ENCODE results near the gene RHEBL1. TPM values are rescaled to one million over a fixed set of nuclear protein-coding genes. Genes with fewer than 3 reads are reported as not detected.

RHEBL1 gene
- total RNA-seq, 2 experiments from 2014 or later = 8.0 to 9.7 TPM

DNA sequence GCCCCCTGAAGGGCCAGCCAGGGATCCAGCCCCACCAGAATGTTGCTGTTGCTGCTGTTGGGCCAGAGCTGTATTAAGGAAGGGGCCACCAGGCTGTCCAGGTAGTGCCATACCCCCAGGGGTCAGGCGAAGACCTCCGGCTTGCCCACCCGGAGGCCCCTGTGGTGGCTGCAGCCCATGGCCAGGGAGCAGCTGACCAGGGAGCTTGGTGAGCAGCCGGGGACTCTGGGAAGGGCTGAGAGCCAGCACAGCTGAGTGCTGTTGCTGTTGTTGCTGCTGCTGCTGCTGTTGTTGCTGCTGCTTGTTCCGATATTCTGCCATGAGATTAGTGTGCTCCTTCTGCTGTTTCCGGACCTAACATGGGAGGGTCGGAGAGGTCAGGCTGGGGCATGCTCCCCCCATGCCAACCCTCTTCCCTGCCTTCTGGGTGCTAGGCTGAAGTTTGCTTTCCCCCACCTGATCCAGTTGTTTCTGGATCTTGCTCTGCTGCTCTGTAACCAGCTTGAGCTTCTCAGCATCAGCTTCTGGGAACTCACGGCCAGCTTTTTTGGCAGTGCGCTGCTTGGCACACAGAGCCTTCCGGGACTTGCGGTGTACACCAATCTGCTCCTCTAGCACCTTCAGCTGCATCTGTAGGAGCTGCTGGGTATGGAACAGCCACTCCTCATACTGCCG, 36.0 kb downstream of the RHEBL1 start:
- no peak for ATAC-seq (ENCODE audit: low read depth)
- no peaks in the 10 kb centered on the region for H3K27me3 Mint-ChIP-seq
- no peaks in the 10 kb centered on the region for H3K4me1 Mint-ChIP-seq
- H3K4me3 Mint-ChIP-seq = no peak overlapping the region
- H3K36me3 Mint-ChIP-seq = peaks cover 9% of the 10 kb centered on the region
- DNase-seq = no peak
- POLR2A ChIA-PET = interaction anchor here (0.8 kb wide), 1 partner anchor 11 kb away, joined by 4 read pairs; no protein-coding TSS in a partner anchor
- H3K9me3 Mint-ChIP-seq = no peaks in the 10 kb centered on the region
- no peak overlapping the region for H3K27ac Mint-ChIP-seq

GRCh38 chr12:49032679-49033447, 36.9 kb downstream of the RHEBL1 start:
- Mint-ChIP-seq H3K36me3 (peaks cover 8% of the 10 kb centered on the region), H3K9me3 (no peaks in the 10 kb centered on the region), H3K27ac (no peak overlapping the region), H3K4me1 (no peaks in the 10 kb centered on the region), H3K4me3 (no peak overlapping the region), H3K27me3 (no peaks in the 10 kb centered on the region)
- ATAC-seq (ENCODE audit: low read depth) (no peak), DNase-seq (peak; percentile 28)
- POLR2A ChIA-PET = interaction anchor here (0.8 kb wide), 1 partner anchor 12 kb away, joined by 4 read pairs; no protein-coding TSS in a partner anchor

GRCh38 chr12:49032276-49032675, 37.5 kb downstream of the RHEBL1 start:
- Mint-ChIP-seq H3K27ac (no peak overlapping the region), H3K4me1 (no peaks in the 10 kb centered on the region), H3K4me3 (no peak overlapping the region), H3K9me3 (no peaks in the 10 kb centered on the region), H3K27me3 (no peaks in the 10 kb centered on the region), H3K36me3 (peaks cover 9% of the 10 kb centered on the region)
- ATAC-seq (ENCODE audit: low read depth) = peak; percentile 7
- no peak for DNase-seq
- POLR2A ChIA-PET = interaction anchor here (1.2 kb wide), 1 partner anchor 13 kb away, joined by 4 read pairs; no protein-coding TSS in a partner anchor

DNA sequence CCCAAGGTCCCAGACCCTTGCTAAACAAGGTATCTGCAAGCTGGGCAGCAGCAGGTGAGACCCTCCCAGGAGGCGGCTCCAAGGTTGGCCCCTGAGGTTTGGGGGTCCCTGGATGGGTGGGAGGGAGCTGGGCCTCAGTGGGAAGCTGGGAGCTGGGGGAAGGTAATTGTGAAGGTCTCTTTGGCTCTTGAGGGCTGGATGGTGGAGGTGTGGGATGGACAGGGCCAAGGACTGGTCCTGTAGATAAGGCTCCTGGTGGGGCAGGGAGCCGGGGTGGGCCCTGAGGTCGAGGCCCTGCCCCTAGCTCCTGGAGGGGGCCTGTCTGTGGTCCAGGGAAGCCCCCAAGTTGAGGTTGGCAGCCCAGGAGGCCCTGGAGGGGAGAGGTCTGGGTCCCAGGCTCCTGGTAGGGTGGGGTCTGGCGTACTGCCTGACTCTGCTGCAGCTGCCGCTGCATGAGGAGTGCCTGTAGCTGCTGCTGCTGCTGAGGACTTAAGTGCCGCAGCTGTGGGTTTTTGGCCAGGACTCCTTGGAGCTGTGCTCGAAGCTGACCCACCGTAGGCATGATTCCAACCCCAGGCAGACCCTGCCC, 38.1 kb downstream of the RHEBL1 start:
- Mint-ChIP-seq H3K4me3 (no peak overlapping the region), H3K27me3 (no peaks in the 10 kb centered on the region), H3K27ac (no peak overlapping the region), H3K36me3 (peaks cover 8% of the 10 kb centered on the region), H3K4me1 (no peaks in the 10 kb centered on the region), H3K9me3 (no peaks in the 10 kb centered on the region)
- POLR2A ChIA-PET = interaction anchor here (1.2 to 1.3 kb wide), 2 partner anchors 12 kb away, joined by 3 to 4 read pairs; no protein-coding TSS in a partner anchor
- no peak for ATAC-seq (ENCODE audit: low read depth)
- DNase-seq = no peak

DNA sequence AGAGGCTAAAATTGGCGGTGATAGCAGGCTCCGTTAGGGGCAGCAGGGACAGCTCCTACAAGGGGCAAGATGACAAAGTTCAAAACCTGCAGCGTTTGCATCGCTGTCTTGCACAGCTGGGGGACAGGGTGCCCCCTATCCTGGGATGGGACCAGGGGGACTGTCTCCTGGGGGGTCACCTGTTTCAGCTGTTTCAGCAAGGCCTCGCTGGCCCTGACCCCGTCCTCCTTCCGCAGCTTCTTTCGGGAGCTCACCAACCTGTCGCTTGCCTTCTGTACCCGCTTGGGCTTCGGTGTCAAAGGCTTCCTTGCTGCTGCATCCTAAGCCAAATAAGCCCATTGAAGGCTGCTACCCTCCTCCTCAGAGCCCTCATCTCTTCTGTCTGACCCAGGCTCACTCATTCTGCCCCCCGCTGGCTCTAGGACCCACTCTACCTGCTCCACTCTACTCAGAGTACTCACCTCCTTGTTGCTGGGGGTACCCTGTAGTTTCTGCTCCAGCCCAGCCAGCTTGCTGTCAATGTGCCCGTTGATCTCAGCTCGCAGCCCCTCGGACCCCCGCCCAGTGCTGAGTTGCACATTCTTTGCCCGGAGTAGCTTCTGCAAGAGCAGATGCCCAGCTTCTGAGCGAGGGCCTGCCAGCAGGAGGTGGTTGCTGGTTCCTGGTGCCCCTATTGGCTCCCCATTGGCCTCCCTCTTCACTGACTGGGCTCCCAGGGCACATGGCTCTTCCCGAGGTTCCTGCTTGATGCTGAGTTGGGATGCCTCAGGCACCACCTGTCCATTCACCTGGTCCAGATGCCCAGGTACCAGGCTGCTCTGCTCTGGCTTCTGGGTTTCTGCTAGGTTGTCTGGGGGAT, 38.8 kb downstream of the RHEBL1 start:
- no peak for DNase-seq
- H3K27me3 Mint-ChIP-seq = no peaks in the 10 kb centered on the region
- POLR2A ChIA-PET = interaction anchor here (0.8 to 1.3 kb wide), 3 partner anchors 10 to 12 kb away, joined by 3 to 4 read pairs (median 4); no protein-coding TSS in a partner anchor
- H3K4me1 Mint-ChIP-seq = no peaks in the 10 kb centered on the region
- ATAC-seq (ENCODE audit: low read depth) = no peak
- no peak overlapping the region for H3K4me3 Mint-ChIP-seq
- no peaks in the 10 kb centered on the region for H3K9me3 Mint-ChIP-seq
- H3K36me3 Mint-ChIP-seq = peaks cover 11% of the 10 kb centered on the region
- no peak overlapping the region for H3K27ac Mint-ChIP-seq

GRCh38 chr12:49030119-49030518, 39.7 kb downstream of the RHEBL1 start:
- H3K4me3 Mint-ChIP-seq = no peak overlapping the region
- DNase-seq (no peak), ATAC-seq (ENCODE audit: low read depth) (no peak)
- H3K27ac Mint-ChIP-seq = no peak overlapping the region
- POLR2A ChIA-PET = interaction anchor here (0.8 to 1.3 kb wide), 2 partner anchors 9 to 26 kb away, joined by 3 to 4 read pairs; no protein-coding TSS in a partner anchor
- peaks cover 11% of the 10 kb centered on the region for H3K36me3 Mint-ChIP-seq
- H3K9me3 Mint-ChIP-seq = no peaks in the 10 kb centered on the region
- no peaks in the 10 kb centered on the region for H3K4me1 Mint-ChIP-seq
- H3K27me3 Mint-ChIP-seq = no peaks in the 10 kb centered on the region

DNA sequence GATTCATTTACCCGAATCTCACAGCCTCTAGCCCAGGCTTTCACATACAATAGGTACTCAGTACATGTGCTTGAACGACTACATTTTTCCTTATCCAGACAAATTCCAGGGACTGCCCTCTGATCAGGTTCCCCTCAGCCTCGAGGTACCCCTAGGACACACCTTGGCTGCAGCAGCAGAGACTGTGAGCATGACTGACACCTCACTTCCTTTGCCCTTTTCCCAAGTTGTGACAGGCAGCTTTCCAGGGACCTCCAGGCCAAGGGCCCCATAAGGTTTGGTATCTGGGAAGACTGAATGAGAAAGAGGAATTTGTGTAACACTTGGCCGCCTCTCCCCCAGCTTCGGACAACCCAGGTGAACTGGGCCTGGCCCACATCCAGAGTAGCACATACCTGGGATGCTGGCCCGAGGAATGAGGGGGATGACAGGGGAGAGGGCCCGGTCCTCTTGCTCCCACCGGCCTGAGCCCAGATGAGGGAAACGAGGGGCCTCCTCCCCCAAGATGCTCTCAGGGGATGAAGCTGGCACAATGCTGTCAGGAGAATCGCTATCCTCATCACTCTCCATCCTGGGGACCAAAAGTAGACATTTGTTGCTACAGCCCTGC, 41.0 kb downstream of the RHEBL1 start:
- Mint-ChIP-seq H3K9me3 (no peaks in the 10 kb centered on the region), H3K27me3 (no peaks in the 10 kb centered on the region), H3K36me3 (peaks cover 12% of the 10 kb centered on the region), H3K4me1 (no peaks in the 10 kb centered on the region), H3K27ac (no peak overlapping the region), H3K4me3 (no peak overlapping the region)
- POLR2A ChIA-PET = interaction anchor here (0.8 to 1.3 kb wide), 2 partner anchors 9 to 27 kb away, joined by 3 read pairs; no protein-coding TSS in a partner anchor
- ATAC-seq (ENCODE audit: low read depth) (no peak), DNase-seq (no peak)

DNA sequence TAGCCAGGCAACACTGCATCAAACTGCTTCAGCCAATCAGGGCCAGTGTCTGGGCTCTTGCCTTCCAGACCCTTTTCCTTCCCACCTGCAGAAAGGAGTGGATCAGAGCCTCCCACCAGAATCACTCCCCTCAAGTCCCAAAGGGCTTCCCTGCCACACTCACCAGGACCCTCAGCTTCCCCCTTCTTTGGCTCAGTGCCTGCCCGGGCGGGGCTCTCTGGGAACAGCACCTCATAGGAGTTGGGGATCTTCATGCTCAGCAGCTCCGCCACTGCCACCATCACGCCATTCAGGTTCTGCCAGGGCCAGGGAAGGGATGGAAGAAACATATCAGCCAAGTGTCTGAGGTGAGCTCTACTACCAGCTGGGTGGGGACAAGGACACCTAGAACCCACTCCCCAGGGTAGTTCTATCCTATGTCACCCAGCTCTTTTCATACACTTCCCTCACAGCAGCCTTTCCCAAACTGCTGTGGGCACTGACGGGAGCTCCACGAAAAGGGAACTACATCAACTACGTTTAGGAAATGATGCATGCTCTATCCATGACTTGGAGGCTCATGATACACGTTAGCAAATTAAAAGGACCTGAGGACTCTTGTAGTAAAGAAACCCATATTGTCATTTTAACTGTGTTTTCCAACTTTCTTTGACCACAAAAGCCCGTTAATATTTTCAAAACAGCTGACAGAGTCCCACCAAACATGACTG, 41.8 kb downstream of the RHEBL1 start:
- POLR2A ChIA-PET = interaction anchor here (0.8 kb wide), 1 partner anchor 10 kb away, joined by 3 read pairs; no protein-coding TSS in a partner anchor
- Mint-ChIP-seq H3K36me3 (peaks cover 12% of the 10 kb centered on the region), H3K27me3 (no peaks in the 10 kb centered on the region), H3K4me3 (no peak overlapping the region), H3K9me3 (no peaks in the 10 kb centered on the region), H3K4me1 (no peaks in the 10 kb centered on the region), H3K27ac (peak overlapping the region; percentile 50)
- ATAC-seq (ENCODE audit: low read depth) = no peak
- no peak for DNase-seq

GRCh38 chr12:49026678-49027480, 42.9 kb downstream of the RHEBL1 start:
- Mint-ChIP-seq H3K36me3 (peaks cover 17% of the 10 kb centered on the region), H3K9me3 (no peaks in the 10 kb centered on the region), H3K4me3 (no peak overlapping the region), H3K4me1 (no peaks in the 10 kb centered on the region), H3K27me3 (no peaks in the 10 kb centered on the region), H3K27ac (no peak overlapping the region)
- DNase-seq = no peak
- ATAC-seq (ENCODE audit: low read depth) = no peak
- POLR2A ChIA-PET = no interaction called here

DNA sequence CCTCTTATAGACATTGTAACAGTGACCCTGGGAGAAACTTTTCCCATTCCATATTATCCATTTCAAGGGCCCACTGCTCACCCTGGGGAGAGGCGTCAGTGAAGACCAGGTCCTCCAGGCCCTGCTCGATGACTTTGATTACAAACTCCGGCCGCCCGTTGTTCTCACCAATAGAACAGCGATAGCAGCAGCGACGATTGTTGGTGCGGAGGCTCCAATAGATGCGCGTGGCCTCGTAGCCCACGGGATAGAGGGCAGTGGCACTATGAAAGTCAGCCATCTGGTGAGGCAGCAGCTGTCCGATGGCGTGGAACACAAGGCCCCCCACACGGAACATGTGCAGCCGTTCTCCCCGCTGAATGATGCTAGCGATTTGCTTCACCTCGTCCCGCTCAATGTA, 43.7 kb downstream of the RHEBL1 start:
- Mint-ChIP-seq H3K27ac (no peak overlapping the region), H3K36me3 (peaks cover 16% of the 10 kb centered on the region), H3K4me1 (no peaks in the 10 kb centered on the region), H3K4me3 (no peak overlapping the region), H3K9me3 (no peaks in the 10 kb centered on the region), H3K27me3 (no peaks in the 10 kb centered on the region)
- POLR2A ChIA-PET = no interaction called here
- no peak for ATAC-seq (ENCODE audit: low read depth)
- DNase-seq = no peak

- no peaks in the 10 kb centered on the region for H3K9me3 Mint-ChIP-seq
- H3K27ac Mint-ChIP-seq = no peak overlapping the region
- no peaks in the 10 kb centered on the region for H3K4me1 Mint-ChIP-seq
- H3K4me3 Mint-ChIP-seq = no peak overlapping the region
- H3K27me3 Mint-ChIP-seq = no peaks in the 10 kb centered on the region
- POLR2A ChIA-PET = no interaction called here
- peaks cover 15% of the 10 kb centered on the region for H3K36me3 Mint-ChIP-seq
- no peak for DNase-seq
- no peak for ATAC-seq (ENCODE audit: low read depth)
These were observed 44.3 kb downstream of the RHEBL1 start for GRCh38 chr12:49025463-49025862.
